ENCODE results near the gene PNPLA6. TPM values are rescaled to one million over a fixed set of nuclear protein-coding genes. Genes with fewer than 3 reads are reported as not detected.

The PNPLA6 gene
- polyA plus RNA-seq, 4 donors: 42.4 to 120 (median 78.4) TPM

DNA sequence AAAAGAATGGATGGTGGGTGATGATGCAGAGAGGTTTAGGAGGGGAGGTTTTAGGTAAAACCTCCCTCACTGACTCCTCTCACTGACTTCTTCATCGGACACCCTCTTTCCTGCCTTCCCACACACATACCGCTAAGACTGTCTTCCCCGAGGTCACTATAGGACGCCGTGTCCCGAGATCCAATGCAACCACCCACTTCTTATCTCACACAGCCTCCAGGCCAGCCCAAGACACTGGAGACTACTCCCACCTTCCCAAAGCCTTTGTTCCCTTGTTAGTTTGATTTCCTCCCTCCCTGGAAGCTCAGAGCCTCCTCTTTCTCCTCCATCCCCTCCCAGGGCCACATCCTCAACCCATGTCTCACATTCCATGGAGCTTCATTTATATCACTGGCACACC, 43.7 kb downstream of the PNPLA6 start:
- Histone ChIP-seq H3K4me3 (ENCODE audit: low read depth in 1 of 3, low read length in 3 of 3) (no peak overlapping the region), H3K9me3 (ENCODE audit: control insufficient read depth in 2 of 2, insufficient read depth in 1 of 2, low read depth in 1 of 2, low read length in 1 of 2) (no peaks in the 10 kb centered on the region), H3K27ac (ENCODE audit: low read depth in 1 of 3, low read length in 2 of 3) (no peak overlapping the region), H3K36me3 (ENCODE audit: control insufficient read depth in 3 of 3, insufficient read depth in 2 of 3, low read depth in 1 of 3, low read length in 3 of 3) (no peaks in the 10 kb centered on the region), H3K27me3 (ENCODE audit: control insufficient read depth in 3 of 3, insufficient read depth in 3 of 3, low read length in 3 of 3) (peaks cover 0 to 3% (median 0%) of the 10 kb centered on the region in 3 donors), H3K4me1 (ENCODE audit: control insufficient read depth in 3 of 3, insufficient read depth in 2 of 3, low read depth in 1 of 3, low read length in 2 of 3) (no peaks in the 10 kb centered on the region)
- FAIRE-seq (no peak), DNase-seq (no peak)
- WGBS, 3 donors: 55 to 61% (median 57%) methylated on average over 6 of the region's 6 CpGs

- no peak overlapping the region for H3K4me3 ChIP-seq (ENCODE audit: low read depth in 1 of 3, low read length in 3 of 3)
- H3K27ac ChIP-seq (ENCODE audit: low read depth in 1 of 3, low read length in 2 of 3): no peak overlapping the region
- DNase-seq (no peak), FAIRE-seq (no peak)
- H3K4me1 ChIP-seq (ENCODE audit: control insufficient read depth in 3 of 3, insufficient read depth in 2 of 3, low read depth in 1 of 3, low read length in 2 of 3): no peaks in the 10 kb centered on the region
- 31 to 54% (median 42%) methylated on average over 11 of the region's 11 CpGs for WGBS, 3 donors
- H3K36me3 ChIP-seq (ENCODE audit: control insufficient read depth in 3 of 3, insufficient read depth in 2 of 3, low read depth in 1 of 3, low read length in 3 of 3): no peaks in the 10 kb centered on the region
- peaks cover 0 to 3% (median 0%) of the 10 kb centered on the region in 3 donors for H3K27me3 ChIP-seq (ENCODE audit: control insufficient read depth in 3 of 3, insufficient read depth in 3 of 3, low read length in 3 of 3)
- no peaks in the 10 kb centered on the region for H3K9me3 ChIP-seq (ENCODE audit: control insufficient read depth in 2 of 2, insufficient read depth in 1 of 2, low read depth in 1 of 2, low read length in 1 of 2)
Observed at GRCh38 chr19:7582446-7582845, 46.9 kb downstream of the PNPLA6 start.

GRCh38 chr19:7589822-7590221, 54.3 kb downstream of the PNPLA6 start:
- no peak for FAIRE-seq
- H3K36me3 ChIP-seq (ENCODE audit: control insufficient read depth in 3 of 3, insufficient read depth in 2 of 3, low read depth in 1 of 3, low read length in 3 of 3): no peaks in the 10 kb centered on the region
- H3K27me3 ChIP-seq (ENCODE audit: control insufficient read depth in 3 of 3, insufficient read depth in 3 of 3, low read length in 3 of 3): peaks cover 0 to 3% (median 0%) of the 10 kb centered on the region in 3 donors
- 81 to 88% (median 85%) methylated on average over 7 of the region's 7 CpGs for WGBS, 3 donors
- DNase-seq: no peak
- H3K4me1 ChIP-seq (ENCODE audit: control insufficient read depth in 3 of 3, insufficient read depth in 2 of 3, low read depth in 1 of 3, low read length in 2 of 3): peaks cover 0 to 5% (median 0%) of the 10 kb centered on the region in 3 donors
- no peak overlapping the region for H3K4me3 ChIP-seq (ENCODE audit: low read depth in 1 of 3, low read length in 3 of 3)
- H3K27ac ChIP-seq (ENCODE audit: low read depth in 1 of 3, low read length in 2 of 3): no peak overlapping the region
- no peaks in the 10 kb centered on the region for H3K9me3 ChIP-seq (ENCODE audit: control insufficient read depth in 2 of 2, insufficient read depth in 1 of 2, low read depth in 1 of 2, low read length in 1 of 2)

DNA sequence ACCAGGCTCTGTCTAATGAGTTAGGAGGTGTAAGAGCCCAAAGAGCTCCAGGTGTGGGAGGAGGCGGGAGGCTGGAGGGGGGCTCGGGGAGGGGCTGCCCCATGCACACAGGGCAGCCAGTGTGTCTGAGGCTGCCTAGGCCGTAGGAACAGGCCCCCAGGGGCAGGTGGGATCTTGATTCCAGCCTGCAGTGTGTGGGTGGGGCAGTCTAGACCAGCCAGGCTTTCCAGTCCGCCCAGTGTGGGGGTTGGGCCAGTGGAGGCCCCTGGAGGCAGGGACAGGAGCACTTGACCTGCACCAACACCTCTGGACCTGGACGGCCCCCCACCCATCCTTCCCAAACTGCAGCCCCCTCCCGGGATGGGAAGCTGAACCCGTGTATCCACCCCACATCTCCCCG, 54.7 kb downstream of the PNPLA6 start:
- no peak overlapping the region for H3K4me3 ChIP-seq (ENCODE audit: low read depth in 1 of 3, low read length in 3 of 3)

DNA sequence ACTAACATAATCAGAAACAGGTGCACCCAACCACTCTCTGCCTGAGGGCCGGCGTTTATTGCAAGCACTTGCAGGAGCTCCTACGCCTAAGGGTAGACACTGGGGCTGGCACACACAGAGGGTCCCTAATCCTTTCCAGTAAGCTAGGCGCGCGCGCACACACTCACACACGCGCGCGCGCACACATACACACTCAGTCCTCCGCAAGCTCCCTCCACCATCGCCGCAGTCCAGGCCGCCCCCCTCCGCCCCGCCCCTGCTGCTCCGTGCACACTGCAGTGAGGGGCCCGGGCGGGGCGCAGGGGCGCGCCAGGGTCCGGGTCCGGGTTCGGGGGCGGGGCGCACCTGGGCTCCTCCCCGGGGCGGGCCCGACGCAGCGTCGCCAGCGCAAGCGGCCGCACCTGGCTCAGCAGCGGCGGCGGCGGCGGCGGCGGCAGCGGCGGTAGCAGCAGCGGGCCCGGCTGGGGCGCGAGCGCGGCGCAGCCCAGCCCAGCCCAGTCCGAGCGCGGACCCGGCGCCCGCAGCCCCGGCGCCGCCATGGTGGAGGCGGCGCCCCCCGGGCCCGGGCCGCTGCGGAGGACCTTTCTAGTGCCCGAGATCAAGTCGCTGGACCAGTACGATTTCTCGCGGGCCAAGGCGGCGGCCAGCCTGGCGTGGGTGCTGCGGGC, 60.1 kb downstream of the PNPLA6 start, which contains the start of gene CAMSAP3:
TSS of gene CAMSAP3 (plus strand) at position 398 of the 668 bp plus-strand sequence. CDS start at position 538, 140 bp downstream.
- no peak for FAIRE-seq
- peaks cover 0 to 5% (median 0%) of the 10 kb centered on the region in 3 donors for H3K4me1 ChIP-seq (ENCODE audit: control insufficient read depth in 3 of 3, insufficient read depth in 2 of 3, low read depth in 1 of 3, low read length in 2 of 3)
- H3K36me3 ChIP-seq (ENCODE audit: control insufficient read depth in 3 of 3, insufficient read depth in 2 of 3, low read depth in 1 of 3, low read length in 3 of 3): peaks cover 0 to 21% (median 0%) of the 10 kb centered on the region in 3 donors
- H3K9me3 ChIP-seq (ENCODE audit: control insufficient read depth in 2 of 2, insufficient read depth in 1 of 2, low read depth in 1 of 2, low read length in 1 of 2): no peaks in the 10 kb centered on the region
- peak within 1 kb of the TSS; percentile 61 to 85 (median 72) for H3K4me3 ChIP-seq (ENCODE audit: low read depth in 1 of 3, low read length in 3 of 3)
- DNase-seq: peak; percentile 70 to 94
- peak within 1 kb of the TSS; percentile 44 to 68 (median 59) for H3K27ac ChIP-seq (ENCODE audit: low read depth in 1 of 3, low read length in 2 of 3)
- WGBS, 3 donors: 0 to 2% (median 1%) methylated on average over 30 to 78 of the region's 78 CpGs
- peaks cover 0 to 10% (median 9%) of the 10 kb centered on the region in 3 donors for H3K27me3 ChIP-seq (ENCODE audit: control insufficient read depth in 3 of 3, insufficient read depth in 3 of 3, low read length in 3 of 3)

More for the DNA sequence above, 54.7 kb downstream of the PNPLA6 start:
- DNase-seq (peak in 1 of 2 donors; percentile 46), FAIRE-seq (no peak)
- Histone ChIP-seq H3K27ac (ENCODE audit: low read depth in 1 of 3, low read length in 2 of 3) (no peak overlapping the region), H3K36me3 (ENCODE audit: control insufficient read depth in 3 of 3, insufficient read depth in 2 of 3, low read depth in 1 of 3, low read length in 3 of 3) (no peaks in the 10 kb centered on the region), H3K27me3 (ENCODE audit: control insufficient read depth in 3 of 3, insufficient read depth in 3 of 3, low read length in 3 of 3) (peaks cover 0 to 3% (median 1%) of the 10 kb centered on the region in 3 donors), H3K9me3 (ENCODE audit: control insufficient read depth in 2 of 2, insufficient read depth in 1 of 2, low read depth in 1 of 2, low read length in 1 of 2) (no peaks in the 10 kb centered on the region), H3K4me1 (ENCODE audit: control insufficient read depth in 3 of 3, insufficient read depth in 2 of 3, low read depth in 1 of 3, low read length in 2 of 3) (peaks cover 0 to 5% (median 0%) of the 10 kb centered on the region in 3 donors)
- 12 to 49% (median 37%) methylated on average over 8 of the region's 8 CpGs for WGBS, 3 donors

DNA sequence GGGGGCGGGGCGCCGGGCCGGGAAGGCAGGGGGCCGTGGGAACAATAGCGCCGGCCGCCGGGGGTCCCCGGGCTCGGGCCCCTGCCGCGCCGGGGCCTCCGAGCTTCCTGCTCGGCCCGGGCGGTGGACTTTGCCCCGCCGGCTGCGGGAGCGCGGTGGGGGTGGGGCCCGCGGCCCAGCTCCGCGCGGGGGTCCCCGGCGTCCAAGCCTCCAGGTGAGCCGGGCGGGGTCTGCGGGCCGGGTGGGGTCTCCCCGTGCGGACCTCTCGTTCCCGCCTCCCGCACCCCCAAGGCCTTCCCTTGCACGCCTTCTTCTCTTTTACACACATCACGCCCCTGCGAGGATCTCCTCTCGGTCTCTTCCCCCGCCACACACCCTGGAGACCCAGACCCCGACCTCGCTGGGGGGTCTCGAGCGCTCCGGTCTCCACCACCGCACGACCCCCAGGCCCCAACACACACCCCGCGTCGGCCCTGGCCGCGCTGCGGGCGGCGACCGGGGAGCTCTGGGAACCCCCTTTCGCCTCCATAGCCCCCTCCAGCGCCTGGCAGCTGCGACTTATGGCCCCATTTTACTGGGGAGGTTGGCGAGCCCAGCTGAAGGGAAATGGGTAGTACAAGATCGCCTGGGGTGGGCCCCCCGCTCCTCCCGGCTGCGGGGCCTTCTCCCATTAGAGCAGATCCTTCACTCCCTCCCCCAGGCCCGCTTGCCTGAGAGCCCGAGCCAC, 60.9 kb downstream of the PNPLA6 start:
- FAIRE-seq: no peak
- 2 to 3% (median 2%) methylated on average over 29 to 70 of the region's 70 CpGs for WGBS, 3 donors
- Histone ChIP-seq H3K4me1 (ENCODE audit: control insufficient read depth in 3 of 3, insufficient read depth in 2 of 3, low read depth in 1 of 3, low read length in 2 of 3) (peaks cover 0 to 4% (median 0%) of the 10 kb centered on the region in 3 donors), H3K27me3 (ENCODE audit: control insufficient read depth in 3 of 3, insufficient read depth in 3 of 3, low read length in 3 of 3) (peaks cover 0 to 10% (median 9%) of the 10 kb centered on the region in 3 donors), H3K27ac (ENCODE audit: low read depth in 1 of 3, low read length in 2 of 3) (peak overlapping the region; percentile 44 to 68 (median 58)), H3K36me3 (ENCODE audit: control insufficient read depth in 3 of 3, insufficient read depth in 2 of 3, low read depth in 1 of 3, low read length in 3 of 3) (peaks cover 0 to 24% (median 0%) of the 10 kb centered on the region in 3 donors), H3K9me3 (ENCODE audit: control insufficient read depth in 2 of 2, insufficient read depth in 1 of 2, low read depth in 1 of 2, low read length in 1 of 2) (no peaks in the 10 kb centered on the region), H3K4me3 (ENCODE audit: low read depth in 1 of 3, low read length in 3 of 3) (peak overlapping the region; percentile 61 to 85 (median 72))
- DNase-seq: peak; percentile 56 to 66

GRCh38 chr19:7597689-7598088, 62.2 kb downstream of the PNPLA6 start:
- peak overlapping the region in 1 of 3 donors; percentile 72 for H3K4me3 ChIP-seq (ENCODE audit: low read depth in 1 of 3, low read length in 3 of 3)
- H3K27ac ChIP-seq (ENCODE audit: low read depth in 1 of 3, low read length in 2 of 3): no peak overlapping the region
- H3K4me1 ChIP-seq (ENCODE audit: control insufficient read depth in 3 of 3, insufficient read depth in 2 of 3, low read depth in 1 of 3, low read length in 2 of 3): peaks cover 0 to 4% (median 0%) of the 10 kb centered on the region in 3 donors
- FAIRE-seq (no peak), DNase-seq (no peak)
- H3K9me3 ChIP-seq (ENCODE audit: control insufficient read depth in 2 of 2, insufficient read depth in 1 of 2, low read depth in 1 of 2, low read length in 1 of 2): no peaks in the 10 kb centered on the region
- 61 to 69% (median 62%) methylated on average over 9 of the region's 9 CpGs for WGBS, 3 donors
- peaks cover 0 to 10% (median 9%) of the 10 kb centered on the region in 3 donors for H3K27me3 ChIP-seq (ENCODE audit: control insufficient read depth in 3 of 3, insufficient read depth in 3 of 3, low read length in 3 of 3)
- H3K36me3 ChIP-seq (ENCODE audit: control insufficient read depth in 3 of 3, insufficient read depth in 2 of 3, low read depth in 1 of 3, low read length in 3 of 3): peaks cover 0 to 28% (median 0%) of the 10 kb centered on the region in 3 donors

- DNase-seq: no peak
- peaks cover 0 to 28% (median 0%) of the 10 kb centered on the region in 3 donors for H3K36me3 ChIP-seq (ENCODE audit: control insufficient read depth in 3 of 3, insufficient read depth in 2 of 3, low read depth in 1 of 3, low read length in 3 of 3)
- peaks cover 0 to 4% (median 0%) of the 10 kb centered on the region in 3 donors for H3K4me1 ChIP-seq (ENCODE audit: control insufficient read depth in 3 of 3, insufficient read depth in 2 of 3, low read depth in 1 of 3, low read length in 2 of 3)
- WGBS, 3 donors: 69 to 74% (median 70%) methylated on average over 6 of the region's 6 CpGs
- no peak for FAIRE-seq
- no peak overlapping the region for H3K27ac ChIP-seq (ENCODE audit: low read depth in 1 of 3, low read length in 2 of 3)
- peaks cover 0 to 10% (median 9%) of the 10 kb centered on the region in 3 donors for H3K27me3 ChIP-seq (ENCODE audit: control insufficient read depth in 3 of 3, insufficient read depth in 3 of 3, low read length in 3 of 3)
- H3K4me3 ChIP-seq (ENCODE audit: low read depth in 1 of 3, low read length in 3 of 3): no peak overlapping the region
- H3K9me3 ChIP-seq (ENCODE audit: control insufficient read depth in 2 of 2, insufficient read depth in 1 of 2, low read depth in 1 of 2, low read length in 1 of 2): no peaks in the 10 kb centered on the region
Observed at GRCh38 chr19:7598180-7598579, 62.7 kb downstream of the PNPLA6 start.

All from small intestine (tissue), 7 donors.